Esophagus muscularis mucosa (tissue), 3 donors: ENCODE measurements around the gene ZNF296.

Experiments
- POLR2A ChIP-seq: fragments of 450-650 bp; IDR thresholded peaks from one replicate; pipeline ENCODE4 v1.6.1; 2017; ENCODE audit warnings: antibody characterized with exemption, moderate library complexity, mild to moderate bottlenecking, low read depth
- POLR2AphosphoS5 ChIP-seq, 2 donors: sonication (generic); formaldehyde crosslinking; IDR thresholded peaks; one replicate each; pipeline ENCODE4 v1.6.1; 2017; ENCODE audit warnings: antibody characterized with exemption in 2 of 2
- TF ChIP-seq, protein P1 (sequence below), 3 experiments: fragments of 200-600 bp in 2 of 3; fragments of 450-650 bp in 1 of 3; sonication (generic) in 2 of 3; IDR thresholded peaks; one replicate each; pipeline ENCODE4 v1.5.1; 2017 to 2019; ENCODE audit warnings: antibody characterized with exemption in 3 of 3, mild to moderate bottlenecking in 2 of 3, moderate library complexity in 1 of 3

DNA sequence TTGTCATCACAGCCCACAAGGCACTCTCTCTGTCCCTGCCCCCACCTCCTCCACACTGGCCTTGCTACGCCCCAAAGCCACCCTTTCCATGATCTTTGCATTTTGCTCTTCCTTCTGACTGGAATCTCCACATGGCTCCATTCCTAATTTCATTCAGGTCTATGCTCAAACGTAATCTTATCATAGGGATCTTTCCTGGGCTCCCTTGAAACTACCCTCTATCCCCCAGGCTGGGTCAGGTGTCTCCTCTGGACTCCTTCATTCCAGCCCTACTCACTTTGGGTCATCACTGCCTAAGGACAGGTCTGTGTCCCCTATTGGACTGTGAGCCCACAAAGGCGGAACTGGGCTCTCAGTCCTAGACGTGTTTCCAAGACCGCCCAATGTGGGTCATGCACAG is 5.9 kb upstream of the ZNF296 start:
- TF ChIP-seq, protein P1, sequence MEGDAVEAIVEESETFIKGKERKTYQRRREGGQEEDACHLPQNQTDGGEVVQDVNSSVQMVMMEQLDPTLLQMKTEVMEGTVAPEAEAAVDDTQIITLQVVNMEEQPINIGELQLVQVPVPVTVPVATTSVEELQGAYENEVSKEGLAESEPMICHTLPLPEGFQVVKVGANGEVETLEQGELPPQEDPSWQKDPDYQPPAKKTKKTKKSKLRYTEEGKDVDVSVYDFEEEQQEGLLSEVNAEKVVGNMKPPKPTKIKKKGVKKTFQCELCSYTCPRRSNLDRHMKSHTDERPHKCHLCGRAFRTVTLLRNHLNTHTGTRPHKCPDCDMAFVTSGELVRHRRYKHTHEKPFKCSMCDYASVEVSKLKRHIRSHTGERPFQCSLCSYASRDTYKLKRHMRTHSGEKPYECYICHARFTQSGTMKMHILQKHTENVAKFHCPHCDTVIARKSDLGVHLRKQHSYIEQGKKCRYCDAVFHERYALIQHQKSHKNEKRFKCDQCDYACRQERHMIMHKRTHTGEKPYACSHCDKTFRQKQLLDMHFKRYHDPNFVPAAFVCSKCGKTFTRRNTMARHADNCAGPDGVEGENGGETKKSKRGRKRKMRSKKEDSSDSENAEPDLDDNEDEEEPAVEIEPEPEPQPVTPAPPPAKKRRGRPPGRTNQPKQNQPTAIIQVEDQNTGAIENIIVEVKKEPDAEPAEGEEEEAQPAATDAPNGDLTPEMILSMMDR (IDR thresholded peaks at IDR 0.05), result no peak
- no peak for TF ChIP-seq POLR2AphosphoS5 (IDR thresholded peaks at IDR 0.05)
- no peak for TF ChIP-seq POLR2A
